HG03565 (cell line): ENCODE measurements around the gene TMEM184C.

ENCODE experiments used
- ATAC-seq: cut with Tn5 transposase; IDR thresholded peaks from one replicate; pipeline ENCODE4 v1.9.1; 2021; ENCODE audit warnings: mild to moderate bottlenecking, moderate library complexity; ENCODE audit not compliant: unreplicated experiment

Gene TMEM184C

DNA sequence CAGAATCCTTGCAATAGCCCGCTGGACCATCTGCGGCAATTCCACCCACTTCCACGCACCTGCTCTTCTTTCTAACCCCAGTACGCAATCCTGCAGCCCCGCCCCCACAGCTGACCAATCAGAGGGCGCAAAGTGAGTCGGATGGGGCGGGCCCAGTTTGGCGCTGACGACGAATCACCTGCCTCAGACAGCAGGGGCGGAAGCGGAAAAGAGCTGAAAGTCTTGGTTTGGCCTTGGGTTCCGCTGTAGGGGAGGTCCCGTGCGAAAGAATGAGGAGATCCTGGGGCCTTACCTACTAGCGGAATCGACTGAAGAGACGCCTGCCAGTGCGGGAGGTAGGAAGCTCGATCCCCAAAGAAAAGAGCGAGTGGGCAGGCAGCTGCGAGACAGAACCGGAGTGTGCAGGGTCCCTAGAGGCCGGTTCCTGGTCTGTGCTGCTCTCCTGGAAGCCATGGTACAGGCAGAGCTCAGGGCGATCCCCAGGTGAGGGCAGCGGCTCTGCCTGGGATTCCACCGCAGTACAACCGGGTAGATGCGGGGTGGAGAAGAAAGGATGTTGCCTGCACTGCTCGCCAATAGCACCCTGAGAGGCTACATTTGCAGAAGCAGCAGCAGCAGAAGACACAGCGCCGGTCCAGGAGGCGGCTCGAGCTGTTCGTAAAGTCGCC, at the start of gene TMEM184C:
TMEM184C (plus strand) TSS at position 225 of the 668 bp plus-strand sequence. CDS start 560 bp downstream, outside the sequence.
- peak; percentile 99 for ATAC-seq

DNA sequence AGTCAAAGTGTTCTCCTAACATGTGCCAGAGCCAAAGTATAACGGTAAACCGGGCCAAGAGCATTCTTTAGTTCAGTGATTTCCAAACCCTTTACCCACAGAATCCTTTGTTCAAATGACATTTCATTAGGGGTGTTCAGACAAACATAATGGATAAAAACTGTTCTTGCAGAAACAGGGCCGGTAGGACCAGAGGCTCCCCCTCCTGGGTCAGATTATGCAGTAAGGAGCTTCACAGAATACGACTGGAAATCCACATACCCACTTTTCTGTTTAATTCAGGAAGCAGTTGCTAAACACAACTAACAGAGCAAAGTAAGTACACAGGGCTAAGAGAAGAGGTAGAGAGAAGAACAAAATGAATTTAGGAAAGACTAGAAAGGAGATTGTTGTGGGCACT, 46.6 kb upstream of the TMEM184C start:
- no peak for ATAC-seq

DNA sequence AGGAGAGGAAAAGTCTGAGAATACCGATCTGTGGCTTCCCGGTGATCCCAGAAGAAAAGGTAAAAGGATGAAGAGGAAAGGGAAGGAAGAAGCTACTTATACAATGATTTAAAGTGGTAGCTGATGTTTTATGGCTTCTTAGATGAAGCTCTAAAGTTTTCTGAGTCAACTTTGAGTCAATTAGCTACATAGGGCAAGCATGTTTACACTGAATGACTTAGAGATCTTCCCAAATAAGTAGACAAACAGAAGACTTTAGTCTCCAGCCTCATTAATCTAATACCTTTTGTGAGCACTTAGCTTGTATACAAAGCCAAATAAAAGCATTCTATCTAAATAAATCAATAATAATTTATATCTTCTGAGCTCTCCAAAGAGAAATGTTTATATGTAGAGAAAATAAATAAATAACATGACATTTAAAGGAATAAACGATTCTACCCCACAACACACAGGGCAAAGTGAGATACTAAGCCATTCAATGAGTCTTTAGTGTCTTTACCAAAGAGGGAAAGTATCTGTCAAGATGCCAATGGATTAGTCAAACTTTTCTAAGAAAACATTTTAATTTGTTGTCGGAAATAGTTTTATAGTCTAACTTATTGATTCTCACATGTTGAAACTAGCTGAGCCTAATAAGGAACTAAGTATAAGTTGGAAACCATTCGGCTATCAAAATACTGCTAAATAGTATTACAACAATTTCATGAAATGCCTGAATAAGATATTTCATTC, 46.0 kb upstream of the TMEM184C start:
- ATAC-seq = no peak

DNA sequence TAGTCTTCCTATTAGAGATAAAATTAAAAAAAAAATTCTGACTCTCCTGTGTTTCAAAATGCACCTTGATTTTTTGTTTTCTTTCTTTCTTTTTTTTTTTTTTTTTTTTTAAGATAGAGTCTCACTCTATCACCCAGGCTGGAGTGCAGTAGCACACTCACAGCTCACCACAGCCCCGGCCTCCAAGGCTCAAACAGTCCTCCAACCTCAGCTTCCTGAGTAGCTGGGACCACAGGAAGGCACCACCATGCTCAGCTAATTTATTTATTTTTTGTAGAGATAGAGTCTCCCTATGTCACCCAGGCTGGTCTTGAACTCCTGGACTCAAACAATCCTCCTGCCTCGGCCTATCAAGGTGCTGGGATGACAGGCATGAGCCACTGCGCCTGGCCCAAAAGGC, 41.1 kb upstream of the TMEM184C start:
- no peak for ATAC-seq

DNA sequence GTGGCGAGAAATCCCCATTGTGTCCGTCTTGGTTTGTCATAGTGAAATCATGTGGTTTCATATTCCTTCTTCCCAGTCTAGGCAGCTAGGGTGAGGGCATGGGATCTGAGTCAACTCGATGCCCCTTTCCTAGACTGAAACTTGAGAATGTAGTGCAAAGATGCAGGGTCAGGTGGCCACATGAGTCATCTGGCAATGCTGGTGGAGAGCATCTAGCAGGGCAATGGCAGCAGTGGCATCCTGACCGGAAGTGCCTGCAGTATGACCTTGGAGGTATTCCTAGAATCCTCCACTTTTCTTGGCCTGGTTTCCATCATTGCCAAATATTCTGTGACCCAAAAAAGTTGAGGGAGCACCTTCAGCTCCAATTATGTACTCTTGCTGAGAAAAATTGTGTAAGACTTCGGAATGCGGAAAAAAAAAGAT, 39.1 kb upstream of the TMEM184C start:
- no peak for ATAC-seq

DNA sequence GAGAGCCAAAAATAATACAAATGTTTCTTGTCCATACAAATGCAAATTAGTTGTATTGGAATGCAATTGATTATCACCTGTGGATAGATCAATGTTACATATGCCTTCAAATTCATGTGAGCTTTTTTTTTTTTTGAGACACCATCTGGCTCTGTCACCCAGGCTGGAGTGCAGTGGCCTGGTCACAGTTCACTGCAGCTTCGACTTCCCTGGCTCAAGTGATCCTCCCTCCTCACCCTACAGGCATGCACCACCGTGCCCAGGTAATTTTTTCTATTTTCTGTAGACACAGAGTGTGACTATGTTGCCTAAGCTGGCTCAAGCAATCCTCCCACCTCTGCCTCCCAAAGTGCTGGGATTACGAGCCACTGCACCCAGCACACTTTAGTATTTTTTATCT, 38.6 kb upstream of the TMEM184C start:
- ATAC-seq = no peak

DNA sequence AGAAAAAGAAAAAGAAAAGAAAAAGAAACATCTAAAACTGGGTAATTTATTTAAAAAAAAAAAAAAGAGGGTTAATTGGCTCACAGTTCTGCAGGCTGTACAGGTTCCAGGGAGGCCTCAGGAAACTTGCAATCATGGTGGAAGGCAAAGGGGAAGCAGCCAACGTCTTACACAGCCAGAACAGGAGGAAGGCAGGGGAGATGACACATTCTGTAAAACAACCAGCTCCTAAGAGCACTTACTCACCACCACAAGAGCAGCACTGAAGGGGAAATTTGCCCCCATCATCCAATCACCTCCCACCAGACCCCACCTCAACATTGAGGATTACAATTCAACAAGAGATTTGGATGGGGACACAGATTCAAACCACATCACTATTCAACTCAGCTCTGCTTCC, 36.8 kb upstream of the TMEM184C start:
- ATAC-seq = no peak

DNA sequence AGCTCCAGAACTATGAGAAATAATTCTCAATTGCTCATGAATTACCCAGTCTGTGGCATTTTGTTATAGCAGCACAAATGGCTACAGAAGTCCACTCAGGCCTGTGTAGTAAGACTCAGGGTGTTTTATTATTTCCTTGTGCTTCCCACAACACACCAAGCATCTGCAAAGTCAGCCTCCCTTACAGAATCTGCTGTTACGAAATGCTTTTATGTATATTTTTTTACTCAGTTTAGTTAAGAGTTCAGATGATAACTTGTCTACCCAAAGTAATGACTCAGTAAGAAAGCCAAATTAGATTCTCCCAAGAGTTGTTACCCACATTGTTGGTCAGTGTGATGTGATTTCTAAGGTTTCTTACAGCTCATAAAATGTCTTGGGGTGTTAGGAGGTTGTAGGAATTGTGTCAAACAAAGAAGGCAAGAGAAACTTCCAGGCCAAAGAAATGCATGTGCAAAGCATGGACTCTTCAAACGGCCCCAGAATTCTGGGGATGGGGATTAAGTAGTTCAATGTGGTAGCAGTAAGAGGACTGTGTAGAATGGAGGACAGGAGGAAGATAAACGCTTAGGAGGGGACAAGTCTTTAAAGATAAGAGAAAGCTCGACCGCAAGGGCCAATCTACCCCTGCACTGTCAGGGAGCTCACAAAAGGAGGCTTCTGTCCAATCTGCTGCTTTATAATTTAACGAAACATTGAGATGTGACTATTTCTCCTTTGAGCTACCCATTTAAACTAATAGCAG, 35.4 kb upstream of the TMEM184C start:
- no peak for ATAC-seq

DNA sequence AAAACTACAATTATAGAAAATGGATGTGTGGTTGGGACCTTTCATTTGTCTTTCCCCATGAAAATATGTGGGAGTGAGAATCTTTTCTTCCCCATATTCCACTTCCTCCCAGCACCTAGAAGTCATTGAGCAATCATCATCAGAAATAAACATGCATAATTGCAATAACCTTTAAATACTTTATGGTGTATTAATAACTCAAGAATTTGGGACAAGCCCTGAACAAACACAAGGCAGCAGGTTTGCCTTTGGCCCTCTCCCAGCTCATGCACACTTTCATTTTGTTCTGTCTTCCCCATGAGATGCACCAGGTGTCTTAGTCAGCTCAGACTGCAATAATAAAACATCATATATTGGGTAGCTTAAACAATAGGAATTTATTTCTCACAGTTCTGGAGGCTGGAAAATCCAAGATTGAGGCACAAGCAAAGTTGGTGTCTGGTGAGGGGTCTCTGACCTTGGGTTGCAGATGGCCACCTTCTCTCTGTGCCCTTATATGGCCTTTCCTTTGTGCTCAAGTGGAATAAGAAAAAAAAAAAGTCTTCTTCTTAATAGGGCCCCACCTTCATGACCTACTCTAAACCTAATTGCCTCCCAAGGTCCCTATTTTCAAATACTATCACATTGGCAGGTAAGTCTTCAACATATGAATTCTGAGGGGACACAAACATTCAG, 34.7 kb upstream of the TMEM184C start:
- ATAC-seq = no peak

DNA sequence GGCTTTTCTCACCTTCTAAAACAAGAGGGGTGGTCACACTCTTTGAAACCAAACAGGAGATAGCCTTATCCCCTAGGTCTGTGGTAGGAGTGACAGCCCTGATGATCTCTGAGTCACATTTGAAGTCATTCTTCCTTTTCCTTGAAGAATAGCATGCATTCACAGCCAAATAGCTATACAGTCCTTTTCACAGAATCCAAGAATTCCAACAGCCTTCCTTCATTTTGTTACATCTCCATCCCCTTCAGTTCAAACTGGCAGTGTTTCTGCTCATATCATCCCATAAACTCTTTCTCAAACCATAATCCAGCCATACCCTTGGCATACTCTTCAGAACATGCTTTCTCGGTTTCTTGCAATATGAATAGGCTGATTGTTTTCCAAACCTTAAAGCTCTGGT, 33.3 kb upstream of the TMEM184C start:
- ATAC-seq = no peak

DNA sequence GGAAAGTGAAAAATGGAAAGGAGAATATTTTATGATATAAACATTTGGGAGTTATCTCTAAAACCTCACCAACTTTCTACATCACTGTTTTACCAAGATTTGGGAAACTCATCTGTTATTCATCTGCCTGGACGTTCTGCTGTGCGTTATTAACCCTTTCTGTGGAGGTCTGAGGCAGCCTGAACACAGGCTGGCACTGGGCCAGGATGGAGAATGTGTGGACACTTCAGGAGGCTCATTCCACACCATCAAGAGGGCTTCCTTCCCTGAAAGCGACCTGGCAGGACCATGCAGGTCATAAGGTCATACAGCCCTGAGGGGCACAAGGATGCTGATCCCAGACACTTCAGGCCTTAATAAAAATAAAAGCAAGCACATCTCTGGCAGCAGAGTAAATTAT, 31.2 kb upstream of the TMEM184C start:
- no peak for ATAC-seq

DNA sequence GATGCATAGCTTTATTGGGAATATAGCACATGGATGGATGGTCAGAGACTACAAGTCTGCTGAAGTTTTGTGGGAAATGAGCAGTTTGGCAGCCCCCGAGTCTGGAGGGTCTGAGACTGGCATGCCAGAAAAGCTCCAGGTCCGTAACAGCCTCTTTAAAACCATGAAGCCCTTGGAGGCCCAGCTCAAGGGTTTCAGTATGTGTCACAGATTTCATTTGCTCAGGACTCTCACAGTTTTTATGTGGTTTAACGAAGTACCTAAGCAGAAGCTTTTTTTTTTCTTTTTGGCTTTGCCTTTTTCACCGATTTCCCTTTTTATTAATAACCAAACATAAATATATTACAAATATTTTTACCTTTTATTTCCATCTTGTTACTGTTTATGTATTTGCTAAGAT, 30.6 kb upstream of the TMEM184C start:
- ATAC-seq = peak; percentile 88

DNA sequence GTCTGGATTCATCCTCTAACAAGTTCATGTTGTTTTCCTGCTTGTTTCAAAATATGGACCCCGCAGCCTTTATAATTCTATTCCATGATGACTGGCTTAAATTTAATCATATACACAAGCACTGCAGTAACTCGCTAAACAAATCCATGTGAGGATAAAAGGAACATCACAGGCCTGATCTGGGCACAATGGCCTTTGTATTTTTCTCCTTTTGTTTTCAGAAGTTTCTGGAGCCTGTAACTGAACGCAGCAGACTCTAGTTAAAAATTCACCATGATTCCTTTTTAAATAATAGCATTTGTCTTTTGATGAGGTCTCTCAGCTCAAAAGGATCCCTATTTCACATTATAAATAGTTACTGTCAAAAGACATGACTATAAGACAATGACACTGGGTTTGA, 30.2 kb upstream of the TMEM184C start:
- ATAC-seq = no peak

DNA sequence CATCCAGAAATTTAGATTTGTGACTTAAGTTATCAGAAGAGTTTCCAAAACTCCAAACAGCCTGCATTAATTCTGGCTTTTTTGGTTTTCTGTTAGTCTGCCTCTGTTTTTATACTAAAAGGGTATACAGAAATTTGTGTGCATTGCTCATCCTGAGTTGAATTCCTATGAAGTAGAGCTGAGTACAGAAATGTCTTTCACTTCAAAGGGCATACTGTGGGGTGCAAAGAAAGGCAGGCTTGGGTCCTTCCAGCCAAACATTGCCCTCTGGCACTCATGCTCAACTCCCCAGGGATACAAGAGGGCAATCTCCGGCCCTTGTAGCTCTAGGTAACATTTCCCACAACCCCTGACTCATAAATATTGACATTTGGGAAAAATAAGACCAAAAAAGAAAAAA, 27.6 kb upstream of the TMEM184C start:
- no peak for ATAC-seq

DNA sequence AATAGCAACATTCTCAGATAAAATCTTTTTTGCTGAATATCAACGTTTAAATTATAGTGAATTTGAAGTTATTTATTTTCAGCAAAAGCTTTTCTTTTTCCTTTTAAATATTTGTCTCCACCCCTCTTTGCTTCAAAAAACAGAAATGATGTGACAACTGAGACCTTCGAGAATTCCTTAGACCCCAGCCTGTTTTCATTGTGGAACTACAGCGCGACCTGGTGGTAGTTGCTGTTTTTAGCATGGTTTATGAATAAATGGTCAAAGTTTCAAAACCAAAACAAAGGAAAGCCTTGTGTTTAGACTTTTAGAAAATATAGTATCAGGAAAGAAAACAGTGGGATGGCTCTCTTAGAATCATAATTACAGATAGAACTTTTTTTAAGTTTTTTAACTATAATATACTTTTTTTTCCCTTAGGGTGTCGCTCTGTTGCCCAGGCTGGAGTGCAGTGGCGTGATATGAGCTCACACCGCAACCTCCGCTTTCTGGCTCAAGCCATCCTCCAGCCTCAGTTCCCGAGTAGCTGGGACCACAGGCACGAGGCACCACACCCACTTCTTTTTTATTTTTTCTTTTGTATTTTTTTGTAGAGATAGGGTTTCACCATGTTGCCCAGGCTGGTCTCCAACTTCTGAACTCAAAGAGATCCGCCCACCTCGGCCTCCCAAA, 26.8 kb upstream of the TMEM184C start:
- ATAC-seq = no peak

DNA sequence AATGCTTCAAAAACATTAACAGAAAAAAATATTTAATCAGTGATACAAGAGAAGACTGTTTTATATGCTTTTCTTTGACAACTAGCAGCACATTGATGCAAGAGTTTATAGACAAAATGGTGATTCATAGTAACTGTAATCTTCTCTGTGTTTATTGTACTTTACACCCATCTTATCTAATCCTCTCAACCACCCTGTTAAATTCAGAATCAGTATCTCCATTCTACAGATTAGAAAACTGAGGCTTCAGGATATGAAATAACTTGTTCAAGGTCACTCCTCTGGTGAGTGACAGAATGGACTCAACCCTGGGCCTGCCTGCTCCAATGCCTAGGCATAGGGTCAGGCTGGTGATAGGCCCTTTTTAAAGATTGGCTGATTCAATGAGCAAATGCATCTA, 26.1 kb upstream of the TMEM184C start:
- ATAC-seq = no peak

DNA sequence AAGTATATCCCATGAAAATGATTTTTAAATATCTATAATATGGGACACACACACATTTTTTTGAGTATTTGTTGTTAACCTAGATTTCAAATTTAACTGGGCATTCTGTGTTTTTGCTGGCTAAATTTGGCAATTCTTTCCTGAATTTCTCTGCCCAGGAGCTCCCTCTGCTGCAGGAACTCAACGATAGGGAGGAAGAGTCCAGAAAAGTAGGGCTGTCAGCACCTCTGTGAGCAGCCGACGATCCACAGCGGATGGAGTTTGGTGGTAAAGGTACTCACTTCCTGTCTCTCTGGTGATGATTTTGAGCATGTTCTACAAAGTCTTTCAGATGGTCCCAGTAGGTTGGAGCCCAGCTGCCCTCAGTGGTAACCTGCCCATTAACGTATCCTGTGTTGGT, 23.1 kb upstream of the TMEM184C start:
- no peak for ATAC-seq

DNA sequence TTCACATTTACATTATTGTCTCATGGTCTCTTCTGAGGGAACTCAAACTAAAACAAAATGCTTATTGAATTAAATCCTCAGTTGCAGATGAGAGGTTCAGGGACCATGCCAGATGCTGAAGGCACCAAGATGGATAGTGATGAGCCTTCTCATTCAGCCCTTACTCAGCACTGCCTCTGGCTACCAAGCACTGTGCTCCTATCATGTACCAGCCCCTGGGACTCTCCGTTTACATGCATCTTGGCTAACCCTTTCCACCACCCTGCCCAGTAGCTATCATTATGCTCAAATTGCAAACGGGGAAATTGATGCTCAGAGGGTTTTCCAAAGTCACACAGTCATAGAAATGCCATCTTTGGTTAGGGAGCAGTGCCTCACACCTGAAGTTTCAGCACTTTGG, 22.6 kb upstream of the TMEM184C start:
- ATAC-seq = no peak

DNA sequence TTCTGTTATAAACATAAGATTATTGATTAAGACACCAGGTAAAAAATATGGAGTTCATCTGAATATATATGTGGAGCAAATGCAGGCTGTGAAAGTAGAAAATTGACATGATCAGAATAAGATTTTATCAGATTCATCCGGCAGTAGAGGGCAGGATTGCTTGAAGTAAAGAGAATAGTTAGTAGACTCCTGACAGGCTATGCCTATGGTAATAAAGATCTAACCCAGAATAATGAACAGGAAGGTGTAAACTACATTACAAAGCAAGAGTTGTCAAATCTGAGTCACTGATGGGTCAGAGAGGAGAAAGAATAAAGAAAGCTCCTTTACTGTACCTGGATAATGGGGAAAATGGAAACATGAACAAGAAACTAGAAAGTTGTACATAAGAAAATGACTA, 20.8 kb upstream of the TMEM184C start:
- no peak for ATAC-seq

DNA sequence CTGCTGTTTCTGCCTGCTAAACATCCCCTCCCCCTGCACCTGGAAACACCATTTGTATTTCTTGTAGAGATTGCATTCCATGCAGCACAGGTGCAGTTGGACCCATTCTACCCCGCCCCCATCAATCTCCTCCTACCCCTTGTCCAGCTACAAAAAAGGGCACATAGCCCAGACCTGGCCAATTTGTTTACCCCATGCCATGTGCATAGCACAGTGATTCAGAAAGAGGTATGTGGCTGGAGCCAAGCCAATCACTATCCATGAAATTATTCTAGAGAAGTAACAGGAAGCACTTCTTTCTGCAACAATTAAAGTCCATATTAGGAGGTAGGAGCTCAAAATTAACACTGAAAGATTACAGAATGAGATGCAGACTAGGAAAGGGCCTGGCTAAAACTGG, 20.2 kb upstream of the TMEM184C start:
- ATAC-seq = no peak

DNA sequence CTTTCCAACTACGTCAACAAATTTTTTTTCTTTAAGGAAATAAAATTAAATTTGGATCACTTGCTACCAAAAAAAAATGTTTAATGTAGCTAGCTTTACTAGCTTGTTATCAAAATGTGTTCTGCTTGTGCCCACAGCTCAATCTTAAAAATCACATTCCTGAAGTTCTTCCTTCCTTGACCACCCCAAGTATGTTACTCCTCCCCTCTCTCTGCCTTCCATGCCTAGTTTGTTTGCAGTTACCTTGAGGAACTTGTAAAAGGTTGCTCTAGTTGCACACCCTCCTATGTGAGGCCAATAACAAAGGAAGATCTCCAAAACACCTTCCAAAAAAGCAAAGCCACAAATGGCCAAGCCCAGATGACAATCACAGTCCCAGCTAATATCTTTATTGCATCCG, 19.6 kb upstream of the TMEM184C start:
- no peak for ATAC-seq
